ENCODE results near the gene LGR5.

The LGR5 gene

GRCh38 chr12:71509705-71510104, 70.1 kb downstream of the LGR5 start:
- no peak for DNase-seq (ENCODE audit: low read depth)
- no peak for TF ChIP-seq CTCF (IDR thresholded peaks at IDR 0.05; ENCODE audit: low read length, missing control alignments)
- H3K4me3 ChIP-seq (replicated peaks; ENCODE audit: low read depth, low read length) = no peak overlapping the region

GRCh38 chr12:71517145-71517846, 77.7 kb downstream of the LGR5 start:
- TF ChIP-seq CTCF (IDR thresholded peaks at IDR 0.05; ENCODE audit: low read length, missing control alignments) = no peak
- no peak overlapping the region for H3K4me3 ChIP-seq (replicated peaks; ENCODE audit: low read depth, low read length)
- DNase-seq (ENCODE audit: low read depth) = no peak

- no peak overlapping the region for H3K4me3 ChIP-seq (replicated peaks; ENCODE audit: low read depth, low read length)
- no peak for DNase-seq (ENCODE audit: low read depth)
- TF ChIP-seq CTCF (IDR thresholded peaks at IDR 0.05; ENCODE audit: low read length, missing control alignments) = no peak
Measured at GRCh38 chr12:71521125-71521524, 81.5 kb downstream of the LGR5 start.

GRCh38 chr12:71524626-71525025, 85.0 kb downstream of the LGR5 start:
- H3K4me3 ChIP-seq (replicated peaks; ENCODE audit: low read depth, low read length) = no peak overlapping the region
- no peak for TF ChIP-seq CTCF (IDR thresholded peaks at IDR 0.05; ENCODE audit: low read length, missing control alignments)
- no peak for DNase-seq (ENCODE audit: low read depth)

- no peak for TF ChIP-seq CTCF (IDR thresholded peaks at IDR 0.05; ENCODE audit: low read length, missing control alignments)
- no peak for DNase-seq (ENCODE audit: low read depth)
- H3K4me3 ChIP-seq (replicated peaks; ENCODE audit: low read depth, low read length) = no peak overlapping the region
Measured at GRCh38 chr12:71533703-71534102, 94.1 kb downstream of the LGR5 start.

GRCh38 chr12:71536279-71536938, 96.8 kb downstream of the LGR5 start:
- TF ChIP-seq CTCF (IDR thresholded peaks at IDR 0.05; ENCODE audit: low read length, missing control alignments) = no peak
- no peak for DNase-seq (ENCODE audit: low read depth)
- no peak overlapping the region for H3K4me3 ChIP-seq (replicated peaks; ENCODE audit: low read depth, low read length)

Measured in fibroblast of pulmonary artery (primary cell).